ENCODE results near the gene MTMR2. TPM values are rescaled to one million over a fixed set of nuclear protein-coding genes. Genes with fewer than 3 reads are reported as not detected.

Gene MTMR2
- total and polyA plus RNA-seq, 2 experiments from 2014 or later = 26.6 to 52.6 TPM

- DNase-seq (ENCODE audit: low spot score) (no peak), ATAC-seq (no peak)
- no peaks in the 10 kb centered on the region for H3K36me3 ChIP-seq (ENCODE audit: insufficient read depth)
- H3K4me3 ChIP-seq = no peak overlapping the region
- H2AFZ ChIP-seq = no peak overlapping the region
- peaks cover 3% of the 10 kb centered on the region for H4K20me1 ChIP-seq (replicated peaks; ENCODE audit: insufficient read depth)
- no peaks in the 10 kb centered on the region for H3F3A ChIP-seq (replicated peaks; ENCODE audit: low read depth)
- 0 out of 2 replicates have a peak, but pooled peaks cover 2% of the 10 kb centered on the region for H3K4me1 ChIP-seq (ENCODE audit: insufficient read depth)
- Mint-ChIP-seq H3K4me3 (no peak overlapping the region), H3K27me3 (ENCODE audit: insufficient read depth, low read depth, poor library complexity) (no peaks in the 10 kb centered on the region), H3K27ac (no peak overlapping the region), H3K36me3 (ENCODE audit: low read depth) (no peaks in the 10 kb centered on the region), H3K4me1 (peaks cover 8% of the 10 kb centered on the region; the same call in 2 of the 3 replicates), H3K9me3 (no peaks in the 10 kb centered on the region)
- H3K27me3 ChIP-seq (ENCODE audit: insufficient read depth) = no peaks in the 10 kb centered on the region
- no peak overlapping the region; the same call in 1 of the 2 replicates for H3K4me2 ChIP-seq
- H3K9me2 ChIP-seq (ENCODE audit: insufficient read depth) = no peaks in the 10 kb centered on the region
- peaks cover 30% of the 10 kb centered on the region for H3K79me2 ChIP-seq (replicated peaks; ENCODE audit: insufficient read depth)
- TF ChIP-seq ZNF462 (CRISPR knock-in tag; IDR thresholded peaks at IDR 0.05) (no peak), JUNB (IDR thresholded peaks at IDR 0.05; ENCODE audit: unreplicated experiment) (no peak), EZH2 (IDR thresholded peaks at IDR 0.05; ENCODE audit: low read depth, unreplicated experiment) (no peak), CREB1 (CRISPR knock-in tag; IDR thresholded peaks at IDR 0.05; ENCODE audit: low read depth) (no peak), ZNF114 (CRISPR knock-in tag; IDR thresholded peaks at IDR 0.05) (no peak)
- TF ChIP-seq, protein P1, sequence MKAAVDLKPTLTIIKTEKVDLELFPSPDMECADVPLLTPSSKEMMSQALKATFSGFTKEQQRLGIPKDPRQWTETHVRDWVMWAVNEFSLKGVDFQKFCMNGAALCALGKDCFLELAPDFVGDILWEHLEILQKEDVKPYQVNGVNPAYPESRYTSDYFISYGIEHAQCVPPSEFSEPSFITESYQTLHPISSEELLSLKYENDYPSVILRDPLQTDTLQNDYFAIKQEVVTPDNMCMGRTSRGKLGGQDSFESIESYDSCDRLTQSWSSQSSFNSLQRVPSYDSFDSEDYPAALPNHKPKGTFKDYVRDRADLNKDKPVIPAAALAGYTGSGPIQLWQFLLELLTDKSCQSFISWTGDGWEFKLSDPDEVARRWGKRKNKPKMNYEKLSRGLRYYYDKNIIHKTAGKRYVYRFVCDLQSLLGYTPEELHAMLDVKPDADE (IDR thresholded peaks at IDR 0.05) = no peak
- no peak overlapping the region for H3K27ac ChIP-seq (ENCODE audit: low read depth)
Measured at GRCh38 chr11:95892892-95893570, 30.9 kb downstream of the MTMR2 start.

Data from GM23338 (cell line).